Colonic mucosa (tissue), 4 donors: ENCODE measurements around the gene PPIL6. TPM values are rescaled to one million over a fixed set of nuclear protein-coding genes. Genes with fewer than 3 reads are reported as not detected.

Experiments
- DNase-seq: peaks from one replicate; pipeline ENCODE4 v3.0.0-alpha.2; 2020
- H3K27ac ChIP-seq: fragments of 200-600 bp; one replicate; pipeline ENCODE4 v1.8.0; 2021
- H3K27me3 ChIP-seq: fragments of 200-600 bp; one replicate; pipeline ENCODE4 v1.8.0; 2021
- H3K36me3 ChIP-seq: fragments of 200-600 bp; one replicate; pipeline ENCODE4 v1.8.0; 2021
- H3K4me1 ChIP-seq: fragments of 200-600 bp; one replicate; pipeline ENCODE4 v1.8.0; 2021; ENCODE audit warnings: mild to moderate bottlenecking
- H3K4me3 ChIP-seq: fragments of 200-600 bp; one replicate; pipeline ENCODE4 v1.8.0; 2021
- H3K9ac ChIP-seq, 2 donors: one replicate each; pipeline ENCODE4 v1.7.0; 2013; ENCODE audit warnings: control low read depth in 2 of 2, low read depth in 2 of 2, low read length in 2 of 2
- H3K9me3 ChIP-seq: fragments of 200-600 bp; one replicate; pipeline ENCODE4 v1.8.0; 2021
- CTCF ChIP-seq: fragments of 200-600 bp; IDR thresholded peaks from one replicate; pipeline ENCODE4 v1.8.0; 2022; ENCODE audit warnings: antibody characterized with exemption, mild to moderate bottlenecking
- intact Hi-C: fragments of 100-400 bp; cut with DNase I; formaldehyde crosslinking; loops from one replicate; pipeline ENCODE4 v1.14.1; 2022
- total RNA-seq, 2 donors: library from RNA; stranded (reverse); fragmentation: NEBNext Ultra II Directional in 1 of 2; extraction: Animal tissue kit (Norgen Biotek cat#: 25700) in 1 of 2; gene quantifications; one replicate each; pipeline ENCODE4 v1.2.1, GENCODE V29; 2021
- donor health status: healthy.
- donor health status: DM: no; HTN: no; CAD: no.
- donor health status: DM: no; HTN: no; CAD: no.

Gene PPIL6
- total RNA-seq, 2 donors from 2014 or later: 0.91 to 1.5 TPM

DNA sequence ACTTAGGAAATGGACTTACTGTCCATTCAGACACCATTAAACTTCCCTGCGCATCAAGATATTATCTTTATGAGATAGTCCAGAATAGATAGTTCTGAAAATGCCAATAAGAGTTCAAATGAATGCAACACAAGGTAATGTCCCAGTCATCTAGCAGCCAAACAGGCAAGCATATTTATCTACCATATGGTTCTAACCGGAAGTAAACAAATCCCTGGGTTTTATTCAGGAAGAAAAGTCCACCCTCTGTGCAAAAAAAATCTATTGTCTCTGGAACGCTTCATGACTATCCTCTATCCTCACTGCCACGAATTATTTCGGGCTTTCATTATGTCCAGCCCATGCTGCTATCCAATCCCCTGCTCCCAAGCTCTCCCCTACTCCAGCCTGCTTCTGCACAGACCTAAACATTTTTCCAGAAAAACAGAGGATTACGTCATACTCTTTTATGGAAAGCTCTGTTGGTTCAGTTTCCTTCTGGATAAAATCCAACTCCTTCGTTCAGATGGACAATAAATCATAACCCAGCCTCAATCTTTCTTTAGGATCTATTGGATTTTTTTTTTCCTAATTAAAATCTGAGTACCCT is 11.4 kb downstream of the PPIL6 start:
- no peak for TF ChIP-seq CTCF
- H3K27ac ChIP-seq: no peak overlapping the region
- no peaks in the 10 kb centered on the region for H3K4me1 ChIP-seq
- intact Hi-C loops: no loop called here
- DNase-seq: no peak
- H3K4me3 ChIP-seq: no peak overlapping the region
- H3K36me3 ChIP-seq: no peaks in the 10 kb centered on the region
- H3K9me3 ChIP-seq: no peaks in the 10 kb centered on the region
- H3K27me3 ChIP-seq: no peaks in the 10 kb centered on the region
- H3K9ac ChIP-seq: no peak overlapping the region

- Histone ChIP-seq H3K4me1 (no peaks in the 10 kb centered on the region), H3K27me3 (no peaks in the 10 kb centered on the region), H3K36me3 (no peaks in the 10 kb centered on the region), H3K27ac (no peak overlapping the region), H3K9ac (no peak overlapping the region), H3K9me3 (no peaks in the 10 kb centered on the region), H3K4me3 (no peak overlapping the region)
- TF ChIP-seq CTCF: no peak
- intact Hi-C loops: no loop called here
- DNase-seq: no peak
Observed at GRCh38 chr6:109424946-109425345, 15.5 kb downstream of the PPIL6 start.

DNA sequence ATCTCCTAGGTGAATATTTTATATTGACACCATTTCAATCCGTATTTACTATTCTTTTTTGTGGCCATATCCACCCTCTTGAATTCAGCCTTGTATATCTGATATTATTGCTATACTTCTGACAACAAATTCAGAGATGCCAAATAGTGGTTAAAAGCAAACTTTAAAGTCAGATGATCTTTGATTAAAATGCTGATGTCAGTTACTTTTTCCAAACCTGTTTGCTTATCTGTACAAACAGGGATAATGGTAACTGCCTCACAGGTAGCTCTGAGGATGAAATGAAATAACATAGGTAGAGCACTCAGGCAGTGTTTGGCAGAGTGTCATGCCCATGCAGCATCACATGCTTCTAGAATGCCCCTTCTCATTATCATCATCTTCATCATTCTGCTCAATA is 19.2 kb downstream of the PPIL6 start:
- Histone ChIP-seq H3K27ac (no peak overlapping the region), H3K36me3 (no peaks in the 10 kb centered on the region), H3K4me1 (no peaks in the 10 kb centered on the region), H3K4me3 (no peak overlapping the region), H3K9me3 (no peaks in the 10 kb centered on the region), H3K9ac (no peak overlapping the region), H3K27me3 (no peaks in the 10 kb centered on the region)
- intact Hi-C loops: no loop called here
- TF ChIP-seq CTCF: no peak
- no peak for DNase-seq

GRCh38 chr6:109420751-109421150 is 19.7 kb downstream of the PPIL6 start:
- Histone ChIP-seq H3K4me1 (no peaks in the 10 kb centered on the region), H3K27ac (no peak overlapping the region), H3K4me3 (no peak overlapping the region), H3K36me3 (no peaks in the 10 kb centered on the region), H3K27me3 (no peaks in the 10 kb centered on the region), H3K9ac (no peak overlapping the region), H3K9me3 (no peaks in the 10 kb centered on the region)
- intact Hi-C loops: no loop called here
- no peak for TF ChIP-seq CTCF
- no peak for DNase-seq

DNA sequence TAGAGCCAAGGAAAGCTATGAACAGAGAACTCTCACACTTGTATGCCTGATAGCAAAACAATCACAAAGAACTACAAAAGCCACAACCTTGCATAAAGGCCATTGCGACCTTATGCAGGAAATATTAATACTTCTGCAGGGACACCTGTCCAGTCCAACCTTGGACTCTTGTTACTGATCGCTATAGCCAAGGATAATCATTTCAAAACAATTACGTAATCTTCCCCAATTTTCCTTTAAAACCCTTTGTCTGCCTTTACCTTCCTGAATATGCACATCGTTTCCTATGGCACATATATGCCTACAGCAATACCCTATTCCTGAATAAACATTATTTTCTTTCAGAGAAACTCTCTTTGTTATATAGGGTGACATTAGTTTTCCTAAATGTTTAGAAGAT is 22.8 kb downstream of the PPIL6 start:
- Histone ChIP-seq H3K4me3 (no peak overlapping the region), H3K9me3 (no peaks in the 10 kb centered on the region), H3K36me3 (no peaks in the 10 kb centered on the region), H3K4me1 (no peaks in the 10 kb centered on the region), H3K27me3 (no peaks in the 10 kb centered on the region), H3K27ac (no peak overlapping the region), H3K9ac (no peak overlapping the region)
- intact Hi-C loops: no loop called here
- no peak for DNase-seq
- TF ChIP-seq CTCF: no peak
